ENCODE measurements around the gene ATG4C. TPM values are rescaled to one million over a fixed set of nuclear protein-coding genes. Genes with fewer than 3 reads are reported as not detected.
"Not testable (repeated sequence)": the region's sequence is repeated elsewhere in the genome, so short reads cannot be mapped to it uniquely, and the experiment has no call there.

The ATG4C gene
- total and polyA plus RNA-seq, 5 experiments from 2014 or later = 13.6 to 18.3 (median 17.0) TPM

DNA sequence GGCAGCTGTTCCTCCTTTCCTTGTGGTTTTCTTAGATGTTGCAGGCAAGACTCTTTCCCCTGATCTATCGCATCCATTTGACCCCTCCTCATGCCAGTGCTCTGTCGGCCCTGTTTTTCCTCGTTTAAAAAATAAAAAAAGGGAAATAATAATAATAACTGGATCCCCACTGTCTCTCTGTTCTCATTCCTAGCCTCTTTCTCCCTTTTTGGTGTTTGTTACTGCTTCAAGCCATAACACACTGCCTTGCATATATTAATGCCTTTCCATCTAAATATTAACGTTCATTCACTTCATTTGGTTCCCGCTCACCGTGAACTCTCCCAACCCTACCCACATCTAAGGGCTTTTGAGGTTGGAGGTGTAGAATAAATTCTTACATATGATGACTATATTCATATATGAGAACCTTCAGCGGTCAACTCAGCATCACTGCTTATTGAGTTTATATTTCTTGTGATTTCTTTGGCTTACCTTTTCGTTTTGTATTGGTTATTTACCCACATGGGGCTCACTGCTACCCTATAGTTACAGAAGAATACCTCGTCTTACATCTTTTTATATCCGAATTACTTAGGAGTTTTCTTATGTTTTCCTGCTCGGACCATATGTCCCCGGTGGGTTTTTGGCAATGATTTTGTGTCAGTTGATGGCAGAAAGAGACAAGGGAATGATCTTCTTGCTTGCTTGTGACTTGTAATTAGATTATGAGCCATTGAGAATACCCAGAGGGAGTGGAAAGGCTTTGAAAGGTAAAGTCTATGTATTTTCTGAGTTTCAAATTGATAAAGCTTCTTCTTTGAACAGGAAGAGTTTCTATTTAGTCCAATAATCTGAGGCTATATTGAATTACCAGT, 805 bp downstream of the ATG4C start:
- H3K27me3 Mint-ChIP-seq = peaks cover 0 to 5% (median 2%) of the 10 kb centered on the region in 5 donors
- peaks cover 0 to 2% (median 0%) of the 10 kb centered on the region in 3 donors for H3K36me3 Mint-ChIP-seq
- ATAC-seq (peak; percentile 2 to 18), DNase-seq (peak in 3 of 10 donors; percentile 4 to 20 (median 5))
- H3K27ac Mint-ChIP-seq = no peak overlapping the region
- no peaks in the 10 kb centered on the region for H3K9me3 Mint-ChIP-seq
- no peak overlapping the region for H3K4me3 Mint-ChIP-seq
- H3K4me1 Mint-ChIP-seq = peaks cover 9 to 22% (median 14%) of the 10 kb centered on the region in 4 donors
- POLR2A ChIA-PET = interaction anchor here (1.0 kb wide), 1 partner anchor 349 kb away, joined by 6 read pairs; no protein-coding TSS in a partner anchor

DNA sequence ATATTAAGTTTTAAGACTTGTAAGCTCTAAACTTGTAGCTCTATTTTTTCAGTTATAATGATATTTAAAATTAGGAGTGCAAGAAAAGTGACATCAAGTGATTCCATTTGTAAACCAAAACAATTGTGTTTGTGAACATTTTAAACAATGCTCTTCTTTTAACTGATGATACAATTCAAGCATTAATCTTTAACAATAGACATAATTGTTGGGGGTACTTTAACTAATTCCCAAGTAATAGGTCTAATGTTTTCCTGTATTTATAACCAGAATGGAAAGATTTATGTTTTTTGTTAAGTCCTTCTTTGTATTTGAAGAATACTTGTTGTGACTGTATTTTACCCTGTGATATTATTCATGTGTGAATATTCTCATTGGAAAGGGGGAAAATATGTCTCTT, 6.8 kb downstream of the ATG4C start:
- POLR2A ChIA-PET = no interaction called here
- no peak overlapping the region for H3K4me3 Mint-ChIP-seq

DNA sequence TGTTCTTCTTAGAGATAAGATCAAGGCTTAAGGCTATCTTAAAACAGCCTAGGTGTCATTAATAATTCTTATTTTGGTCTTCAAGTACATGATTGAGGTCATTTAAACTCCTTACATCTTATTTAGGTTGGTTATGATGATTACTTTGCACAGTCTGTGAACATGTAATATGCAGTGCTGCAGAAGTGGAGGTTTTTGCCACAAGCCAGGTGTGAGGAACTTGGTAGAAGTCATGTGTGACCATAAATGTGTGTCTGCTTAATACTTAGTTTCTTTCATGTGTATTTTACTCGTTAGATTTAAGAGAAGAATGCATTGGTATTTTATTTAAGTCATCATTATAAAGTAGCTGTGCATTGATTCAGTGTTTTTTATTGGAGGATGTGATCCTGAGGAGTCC, 10.1 kb downstream of the ATG4C start:
- no peak for DNase-seq
- H3K9me3 Mint-ChIP-seq = no peaks in the 10 kb centered on the region
- POLR2A ChIA-PET = no interaction called here
- H3K4me1 Mint-ChIP-seq = peaks cover 6 to 30% (median 10%) of the 10 kb centered on the region in 4 donors
- peaks cover 0 to 5% (median 3%) of the 10 kb centered on the region in 3 donors for H3K36me3 Mint-ChIP-seq
- H3K27ac Mint-ChIP-seq = no peak overlapping the region
- ATAC-seq = no peak
- no peak overlapping the region for H3K4me3 Mint-ChIP-seq
- no peaks in the 10 kb centered on the region for H3K27me3 Mint-ChIP-seq

More for the DNA sequence above, 6.8 kb downstream of the ATG4C start:
- Mint-ChIP-seq H3K27ac (no peak overlapping the region), H3K9me3 (no peaks in the 10 kb centered on the region), H3K36me3 (peaks cover 0 to 5% (median 3%) of the 10 kb centered on the region in 3 donors), H3K27me3 (no peaks in the 10 kb centered on the region), H3K4me1 (peaks cover 18 to 45% (median 22%) of the 10 kb centered on the region in 4 donors)
- ATAC-seq (no peak), DNase-seq (no peak)

DNA sequence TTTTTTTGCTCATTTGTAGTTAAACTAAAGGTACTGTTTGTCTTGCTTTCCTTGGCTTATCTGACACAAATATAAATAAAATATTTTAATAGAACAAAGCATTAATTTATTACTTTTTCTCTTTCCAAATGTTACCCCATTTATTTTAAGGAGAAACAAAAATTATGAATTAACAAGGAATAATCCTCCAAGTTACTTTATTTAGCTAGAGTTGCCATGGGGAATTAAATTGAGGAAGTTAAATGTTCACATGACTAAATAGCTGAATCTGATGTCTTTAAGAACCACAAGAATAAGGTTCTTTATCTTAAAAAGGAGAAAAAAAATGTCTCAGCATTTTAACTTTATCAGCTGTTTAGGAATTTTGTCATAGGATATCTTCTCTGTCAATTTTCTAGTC, 12.3 kb downstream of the ATG4C start:
- no peak overlapping the region for H3K27ac Mint-ChIP-seq
- no peak for ATAC-seq
- H3K27me3 Mint-ChIP-seq = no peaks in the 10 kb centered on the region
- POLR2A ChIA-PET = no interaction called here
- no peak for DNase-seq
- no peak overlapping the region for H3K4me3 Mint-ChIP-seq
- peaks cover 12 to 39% (median 16%) of the 10 kb centered on the region in 4 donors for H3K4me1 Mint-ChIP-seq
- no peaks in the 10 kb centered on the region for H3K9me3 Mint-ChIP-seq
- peaks cover 0 to 13% (median 7%) of the 10 kb centered on the region in 3 donors for H3K36me3 Mint-ChIP-seq

DNA sequence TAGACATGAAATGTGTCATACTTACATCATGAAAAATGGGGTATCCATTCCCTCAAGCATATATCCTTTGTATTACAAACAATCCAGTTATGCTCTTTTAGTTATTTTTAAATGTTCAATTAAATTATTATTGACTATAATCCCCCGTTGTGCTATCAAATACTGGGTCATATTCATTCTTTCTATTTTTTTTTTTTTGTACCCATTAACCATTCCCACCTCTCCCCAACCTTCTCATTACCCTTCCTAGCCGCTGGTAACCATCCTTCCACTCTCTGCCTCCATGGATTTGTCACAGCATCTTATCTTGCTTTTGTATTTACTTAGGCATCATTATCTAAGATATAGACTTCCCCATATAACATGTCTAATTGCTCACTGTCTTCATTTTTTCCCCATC, 15.8 kb downstream of the ATG4C start:
- Mint-ChIP-seq H3K27ac (peak overlapping the region in 2 of 10 donors; percentile 25 to 47), H3K4me3 (no peak overlapping the region), H3K36me3 (peaks cover 4 to 29% (median 8%) of the 10 kb centered on the region in 3 donors), H3K27me3 (no peaks in the 10 kb centered on the region), H3K9me3 (no peaks in the 10 kb centered on the region), H3K4me1 (peaks cover 3 to 35% (median 14%) of the 10 kb centered on the region in 4 donors)
- ATAC-seq (no peak), DNase-seq (no peak)
- POLR2A ChIA-PET = no interaction called here

DNA sequence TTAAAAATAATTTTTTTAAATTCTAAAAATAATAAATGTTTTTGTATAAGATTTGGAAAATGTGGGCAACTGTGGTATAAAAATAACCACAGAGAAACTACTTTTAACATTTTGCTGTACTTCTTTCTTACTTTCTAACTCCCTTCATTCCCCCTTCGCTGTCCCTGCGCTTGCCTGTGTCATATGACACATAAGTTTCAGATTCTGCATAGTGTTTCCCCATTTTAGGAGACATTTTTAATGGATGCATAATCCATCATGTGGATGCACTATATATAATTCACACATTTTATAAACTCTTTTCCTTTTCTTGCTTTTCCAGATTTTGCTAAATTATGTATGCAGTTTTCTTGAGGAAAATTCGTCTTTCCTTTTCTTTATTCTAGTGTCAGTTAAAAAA, 16.3 kb downstream of the ATG4C start:
- POLR2A ChIA-PET = no interaction called here
- peak overlapping the region in 3 of 10 donors; percentile 12 to 47 (median 18) for H3K27ac Mint-ChIP-seq
- no peaks in the 10 kb centered on the region for H3K9me3 Mint-ChIP-seq

DNA sequence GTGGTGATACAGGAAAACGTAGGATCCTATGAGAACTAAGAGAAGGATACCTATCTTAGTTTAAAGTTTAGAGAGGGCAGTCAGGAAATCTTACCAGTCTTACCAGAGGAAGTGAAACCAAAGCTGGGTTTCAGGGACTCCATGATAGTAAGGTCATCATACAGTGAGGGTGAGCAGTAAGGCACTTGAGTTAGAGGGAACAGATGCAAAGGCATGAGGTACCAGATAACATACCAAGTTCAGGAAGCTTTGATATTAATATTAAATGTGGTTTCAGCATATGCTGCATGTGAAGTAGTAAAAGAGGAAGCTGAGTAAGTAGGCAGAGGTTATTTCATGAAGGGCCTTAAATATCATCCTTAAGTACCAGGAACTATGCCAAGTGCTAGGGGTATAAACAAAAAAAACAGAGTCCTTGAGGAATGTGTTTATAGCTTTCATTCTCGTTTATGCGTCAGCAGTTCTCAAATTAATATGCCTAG, 16.9 kb downstream of the ATG4C start:
- POLR2A ChIA-PET = no interaction called here
- peak overlapping the region in 1 of 10 donors; percentile 12 for H3K4me3 Mint-ChIP-seq
- DNase-seq = peak in 1 of 10 donors; percentile 15
- ATAC-seq = peak in 1 of 2 donors; percentile 83
- H3K27me3 Mint-ChIP-seq = no peaks in the 10 kb centered on the region
- peaks cover 7 to 32% (median 11%) of the 10 kb centered on the region in 3 donors for H3K36me3 Mint-ChIP-seq
- H3K9me3 Mint-ChIP-seq = no peaks in the 10 kb centered on the region
- H3K4me1 Mint-ChIP-seq = peaks cover 3 to 29% (median 14%) of the 10 kb centered on the region in 4 donors
- H3K27ac Mint-ChIP-seq = peak overlapping the region in 3 of 10 donors; percentile 12 to 47 (median 18)

More for the DNA sequence above, 16.3 kb downstream of the ATG4C start:
- Mint-ChIP-seq H3K4me3 (peak overlapping the region in 1 of 10 donors; percentile 12), H3K36me3 (peaks cover 4 to 29% (median 8%) of the 10 kb centered on the region in 3 donors), H3K4me1 (peaks cover 3 to 33% (median 14%) of the 10 kb centered on the region in 4 donors), H3K27me3 (no peaks in the 10 kb centered on the region)
- DNase-seq = no peak
- no peak for ATAC-seq

DNA sequence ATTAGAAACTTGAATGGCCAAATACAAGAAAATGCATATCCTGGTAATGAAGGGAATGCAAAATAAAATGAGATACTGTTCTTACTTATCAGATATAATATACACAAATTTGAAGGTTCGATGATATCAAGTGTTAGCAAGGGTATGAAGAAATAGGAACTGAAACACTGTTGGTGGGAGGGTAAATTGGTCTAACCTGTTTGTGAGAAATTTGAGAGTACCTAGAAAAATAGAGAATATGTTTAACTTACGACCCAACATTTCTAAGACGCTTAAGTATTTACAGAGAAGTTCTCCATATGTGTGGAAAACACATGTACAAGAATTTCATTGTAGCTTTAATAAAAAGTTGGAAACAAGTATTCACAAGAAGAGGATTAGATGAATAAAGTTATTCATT, 25.9 kb downstream of the ATG4C start:
- DNase-seq = no peak
- no peaks in the 10 kb centered on the region for H3K27me3 Mint-ChIP-seq
- peaks cover 37 to 69% (median 68%) of the 10 kb centered on the region in 3 donors for H3K36me3 Mint-ChIP-seq
- ATAC-seq = no peak
- H3K9me3 Mint-ChIP-seq = peaks cover 0 to 11% (median 3%) of the 10 kb centered on the region in 9 donors
- H3K4me1 Mint-ChIP-seq = peaks cover 0 to 15% (median 3%) of the 10 kb centered on the region in 4 donors
- H3K27ac Mint-ChIP-seq = peak overlapping the region in 1 of 10 donors; percentile 74
- POLR2A ChIA-PET = no interaction called here
- no peak overlapping the region for H3K4me3 Mint-ChIP-seq

DNA sequence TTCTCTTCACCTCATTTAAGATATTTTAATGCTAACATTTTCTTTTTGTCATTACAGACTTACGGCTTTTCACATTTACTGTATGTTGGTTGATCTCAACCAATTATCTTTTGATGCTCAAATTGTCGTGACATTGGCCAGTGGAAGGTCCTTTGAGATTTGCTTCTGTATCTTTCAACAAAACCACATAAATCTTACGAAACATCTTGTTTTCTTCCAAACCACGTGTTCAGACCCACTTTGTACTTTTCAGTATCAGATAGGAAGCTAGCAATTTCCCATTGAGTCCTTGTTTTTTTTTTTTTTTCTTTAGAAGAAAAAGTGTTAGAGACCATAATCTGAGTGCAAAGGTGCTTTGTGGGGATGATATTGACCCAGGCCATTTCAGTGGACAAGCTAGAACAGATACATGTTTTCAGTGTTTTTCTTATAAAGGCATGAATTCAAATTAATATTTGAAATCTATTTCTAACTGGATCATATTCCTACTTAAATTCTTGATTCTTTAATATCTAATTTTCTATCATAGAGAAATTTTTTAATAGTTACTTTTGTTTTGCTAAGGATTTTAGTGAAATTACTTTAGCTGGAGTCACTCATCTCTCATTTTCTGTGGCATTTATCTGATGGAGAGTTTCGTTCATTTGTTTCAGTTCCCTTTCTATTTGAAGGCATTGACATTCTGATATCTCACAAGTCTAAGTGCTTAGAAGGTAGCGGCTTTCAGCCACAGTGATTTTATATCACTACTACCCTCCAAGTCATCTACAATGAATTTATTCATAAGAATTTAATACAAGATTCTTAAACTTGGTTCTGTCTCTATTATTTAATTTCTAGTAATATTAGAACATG, 26.7 kb downstream of the ATG4C start:
- ATAC-seq = no peak
- Mint-ChIP-seq H3K9me3 (peaks cover 0 to 11% (median 3%) of the 10 kb centered on the region in 9 donors), H3K27me3 (no peaks in the 10 kb centered on the region), H3K27ac (peak overlapping the region in 1 of 10 donors; percentile 74), H3K36me3 (peaks cover 40 to 72% (median 67%) of the 10 kb centered on the region in 3 donors), H3K4me3 (peak overlapping the region in 1 of 10 donors; percentile 19), H3K4me1 (peaks cover 0 to 15% (median 3%) of the 10 kb centered on the region in 4 donors)
- POLR2A ChIA-PET = no interaction called here
- DNase-seq = no peak

DNA sequence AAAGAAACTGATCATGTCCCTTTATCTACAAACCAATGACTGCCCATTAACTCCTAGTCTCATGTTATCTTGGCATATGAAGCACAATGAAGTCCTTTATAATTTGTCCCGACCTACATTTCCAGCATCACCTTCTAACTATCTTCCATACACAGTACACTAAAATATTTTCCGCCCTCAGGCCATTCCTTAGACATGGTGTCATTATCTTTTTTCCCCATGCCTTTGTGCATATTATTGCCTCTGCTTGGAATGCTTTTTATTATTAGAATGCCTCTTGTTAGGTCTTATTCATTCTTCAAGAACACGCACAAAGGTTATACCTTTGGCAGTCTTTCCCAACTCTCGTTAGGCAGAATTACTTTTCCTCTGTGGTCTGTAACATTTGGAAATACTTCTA, 39.6 kb downstream of the ATG4C start:
- POLR2A ChIA-PET = no interaction called here
- ATAC-seq (no peak), DNase-seq (no peak)
- H3K27me3 Mint-ChIP-seq = no peaks in the 10 kb centered on the region
- peaks cover 0 to 4% (median 0%) of the 10 kb centered on the region in 4 donors for H3K4me1 Mint-ChIP-seq
- peaks cover 0 to 7% (median 0%) of the 10 kb centered on the region in 9 donors for H3K9me3 Mint-ChIP-seq
- H3K4me3 Mint-ChIP-seq = no peak overlapping the region
- H3K27ac Mint-ChIP-seq = no peak overlapping the region
- peaks cover 27 to 62% (median 32%) of the 10 kb centered on the region in 3 donors for H3K36me3 Mint-ChIP-seq

DNA sequence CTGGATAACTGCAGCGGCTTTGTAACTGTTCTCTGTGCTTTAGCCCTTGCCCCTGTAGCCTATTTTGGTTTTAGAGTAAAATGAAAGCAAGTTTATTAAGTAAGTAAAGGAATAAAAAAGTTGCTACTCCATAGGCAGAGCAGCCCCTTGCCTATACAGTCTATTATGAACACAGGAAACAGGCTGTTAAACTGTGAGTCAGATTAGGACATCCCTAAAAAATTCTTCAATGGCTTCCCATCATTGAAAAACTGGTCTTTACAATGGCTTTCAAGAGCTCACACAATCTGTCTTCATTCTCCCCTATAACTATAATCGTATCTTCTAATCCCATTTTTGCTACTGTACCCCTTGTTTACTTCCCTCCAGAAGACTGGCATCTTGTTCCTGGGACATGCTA, 43.0 kb downstream of the ATG4C start:
- POLR2A ChIA-PET = no interaction called here
- no peak overlapping the region for H3K27ac Mint-ChIP-seq
- DNase-seq = no peak
- H3K4me3 Mint-ChIP-seq = no peak overlapping the region
- peaks cover 0 to 6% (median 0%) of the 10 kb centered on the region in 4 donors for H3K4me1 Mint-ChIP-seq
- peaks cover 0 to 7% (median 0%) of the 10 kb centered on the region in 9 donors for H3K9me3 Mint-ChIP-seq
- H3K36me3 Mint-ChIP-seq = peaks cover 22 to 62% (median 25%) of the 10 kb centered on the region in 3 donors
- ATAC-seq = no peak
- no peaks in the 10 kb centered on the region for H3K27me3 Mint-ChIP-seq

DNA sequence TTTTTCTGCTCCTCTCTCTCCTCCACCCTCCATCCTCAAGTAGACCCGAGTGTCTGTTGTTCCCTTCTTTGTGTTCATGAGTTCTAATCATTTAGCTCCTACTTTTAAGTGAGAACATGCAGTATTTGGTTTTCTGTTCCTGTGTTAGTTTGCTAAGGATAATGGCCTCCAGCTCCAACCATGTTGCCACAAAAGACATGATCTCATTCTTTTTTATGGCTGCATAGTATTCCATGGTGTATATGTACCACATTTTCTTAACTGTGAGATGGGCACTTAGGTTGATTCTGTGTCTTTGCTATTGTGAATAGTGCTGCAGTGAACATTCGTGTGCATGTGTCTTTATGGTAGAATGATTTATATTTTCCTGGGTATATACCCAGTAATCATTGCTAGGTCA, 43.9 kb downstream of the ATG4C start:
- POLR2A ChIA-PET, DNase-seq, ATAC-seq, H3K27ac Mint-ChIP-seq, H3K27me3 Mint-ChIP-seq, H3K9me3 Mint-ChIP-seq, H3K4me3 Mint-ChIP-seq, H3K4me1 Mint-ChIP-seq: not testable (repeated sequence)
- H3K36me3 Mint-ChIP-seq = peaks cover 22 to 66% (median 25%) of the 10 kb centered on the region in 3 donors
